Psoas muscle (tissue), 8 donors: ENCODE results near the gene TBATA. TPM values are rescaled to one million over a fixed set of nuclear protein-coding genes. Genes with fewer than 3 reads are reported as not detected.
A peak's percentile ranks its signal among the peaks of the same experiment; 100 is the strongest.

Experiments
- ATAC-seq, 4 donors: fragments of 200-7000 bp; cut with Tn5 transposase; one replicate each; pipeline ENCODE4 v1.9.1; 2020; ENCODE audit warnings: moderate library complexity in 3 of 4, mild to moderate bottlenecking in 2 of 4
- DNase-seq, 2 donors: peaks; one replicate each; pipeline ENCODE4 v3.0.0-alpha.2; 2020
- H3K27ac ChIP-seq: fragments of 200-600 bp; one replicate; pipeline ENCODE4 v1.8.0; 2022
- H3K27me3 ChIP-seq, 3 donors: fragments of 200-600 bp in 1 of 3; one replicate each; pipeline versions ENCODE4 v1.6.1 to v1.8.0; 2013 to 2022; ENCODE audit warnings: low read length in 2 of 3, mild to moderate bottlenecking in 2 of 3, moderate library complexity in 1 of 3; ENCODE audit not compliant: insufficient read depth in 3 of 3
- H3K36me3 ChIP-seq, 2 donors: fragments of 200-600 bp in 1 of 2; one replicate each; pipeline versions ENCODE4 v1.6.1 to v1.8.0; 2013 to 2022; ENCODE audit warnings: low read depth in 1 of 2, mild to moderate bottlenecking in 1 of 2, moderate library complexity in 1 of 2; ENCODE audit not compliant: insufficient read depth in 1 of 2
- H3K4me1 ChIP-seq: fragments of 200-600 bp; one replicate; pipeline ENCODE4 v1.8.0; 2022
- H3K4me3 ChIP-seq: fragments of 200-600 bp; one replicate; pipeline ENCODE4 v1.8.0; 2022; ENCODE audit warnings: mild to moderate bottlenecking
- H3K9me3 ChIP-seq: fragments of 200-600 bp; one replicate; pipeline ENCODE4 v1.8.0; 2022
- WGBS, 3 donors: extraction: QIAGEN DNeasy Blood & Tissue Kit; methylation state at CpG; one replicate each; pipeline versions ENCODE4 v1.1.6 to v1.1.7; 2013; 5-methylcytosine and 5-hydroxymethylcytosine counted together
- intact Hi-C, 2 donors: fragments of 100-400 bp; cut with DNase I; formaldehyde crosslinking; loops; one replicate each; pipeline versions ENCODE4 v1.11.0 to v1.14.2; 2022
- polyA plus RNA-seq, 3 donors: library from polyadenylated mRNA; stranded (reverse); fragments of 200-250 nt; gene quantifications; one replicate each; pipeline ENCODE4 v1.2.3, GENCODE V29; 2013
- total RNA-seq, 4 donors: library from RNA; stranded (reverse); fragmentation: NEBNext Ultra II Directional in 2 of 4; extraction: Animal tissue kit (Norgen Biotek cat#: 25700) in 2 of 4; gene quantifications; one replicate each; pipeline versions ENCODE4 v1.2.1 to v1.2.4, GENCODE V29; 2021 to 2023
- TF ChIP-seq, protein P1 (sequence below): fragments of 200-600 bp; IDR thresholded peaks from one replicate; pipeline ENCODE4 v1.8.0; 2022; ENCODE audit warnings: antibody characterized with exemption
- donor health status: healthy with polysubstance abuse.
- donor health status: DM: no; HTN: no; CAD: no; lungs with moderate emphysema.
- donor health status: Bipolar disorder and iron deficiency.
- donor health status: healthy.
- donor health status: DM: yes; HTN: yes; CAD: no.
- donor health status: DM: no; HTN: no; CAD: no.
- donor health status: DM: no; HTN: no; CAD: no.
- donor health status: DM: yes; HTN: yes; CAD: no.

TBATA gene
- total and polyA plus RNA-seq, 7 donors = not detected

GRCh38 chr10:70832852-70833528 is 47.8 kb upstream of the TBATA start:
- intact Hi-C loops = no loop called here
- no peaks in the 10 kb centered on the region for H3K27me3 ChIP-seq
- no peak overlapping the region for H3K4me3 ChIP-seq
- peaks cover 47% of the 10 kb centered on the region for H3K4me1 ChIP-seq
- ATAC-seq (no peak), DNase-seq (no peak)
- no peaks in the 10 kb centered on the region for H3K36me3 ChIP-seq
- H3K27ac ChIP-seq = no peak overlapping the region
- WGBS, 3 donors = 64 to 76% (median 68%) methylated on average over 3 of the region's 3 CpGs
- no peaks in the 10 kb centered on the region for H3K9me3 ChIP-seq
- TF ChIP-seq, protein P1, sequence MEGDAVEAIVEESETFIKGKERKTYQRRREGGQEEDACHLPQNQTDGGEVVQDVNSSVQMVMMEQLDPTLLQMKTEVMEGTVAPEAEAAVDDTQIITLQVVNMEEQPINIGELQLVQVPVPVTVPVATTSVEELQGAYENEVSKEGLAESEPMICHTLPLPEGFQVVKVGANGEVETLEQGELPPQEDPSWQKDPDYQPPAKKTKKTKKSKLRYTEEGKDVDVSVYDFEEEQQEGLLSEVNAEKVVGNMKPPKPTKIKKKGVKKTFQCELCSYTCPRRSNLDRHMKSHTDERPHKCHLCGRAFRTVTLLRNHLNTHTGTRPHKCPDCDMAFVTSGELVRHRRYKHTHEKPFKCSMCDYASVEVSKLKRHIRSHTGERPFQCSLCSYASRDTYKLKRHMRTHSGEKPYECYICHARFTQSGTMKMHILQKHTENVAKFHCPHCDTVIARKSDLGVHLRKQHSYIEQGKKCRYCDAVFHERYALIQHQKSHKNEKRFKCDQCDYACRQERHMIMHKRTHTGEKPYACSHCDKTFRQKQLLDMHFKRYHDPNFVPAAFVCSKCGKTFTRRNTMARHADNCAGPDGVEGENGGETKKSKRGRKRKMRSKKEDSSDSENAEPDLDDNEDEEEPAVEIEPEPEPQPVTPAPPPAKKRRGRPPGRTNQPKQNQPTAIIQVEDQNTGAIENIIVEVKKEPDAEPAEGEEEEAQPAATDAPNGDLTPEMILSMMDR = no peak

DNA sequence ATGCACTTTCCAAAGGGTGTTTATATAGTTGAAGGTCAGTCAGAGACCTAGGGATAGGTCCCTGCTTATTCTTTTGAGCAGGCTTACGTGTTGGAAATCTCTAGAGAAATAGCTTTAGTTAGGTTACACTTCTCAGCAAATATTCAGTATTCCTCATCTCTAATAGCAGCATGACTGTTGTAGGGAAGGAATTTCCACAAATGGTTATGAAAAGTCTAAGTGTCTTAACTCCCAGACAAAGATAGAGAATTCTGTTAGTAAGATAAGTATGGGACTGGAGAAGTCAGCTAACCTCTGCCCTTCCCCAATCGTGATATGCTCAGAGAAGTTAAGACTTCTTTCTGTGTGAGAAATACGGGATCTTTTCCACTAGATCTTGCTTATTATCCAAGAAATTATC is 47.0 kb upstream of the TBATA start:
- peaks cover 47% of the 10 kb centered on the region for H3K4me1 ChIP-seq
- ATAC-seq = no peak

GRCh38 chr10:70830164-70830563 is 45.0 kb upstream of the TBATA start:
- H3K4me1 ChIP-seq = peaks cover 40% of the 10 kb centered on the region
- ATAC-seq (no peak), DNase-seq (no peak)
- H3K9me3 ChIP-seq = no peaks in the 10 kb centered on the region
- H3K27ac ChIP-seq = peak overlapping the region; percentile 73
- TF ChIP-seq, protein P1 = no peak
- peak overlapping the region; percentile 1 for H3K4me3 ChIP-seq
- intact Hi-C loops = no loop called here
- H3K36me3 ChIP-seq = peaks cover 0 to 9% of the 10 kb centered on the region in 2 donors
- H3K27me3 ChIP-seq = no peaks in the 10 kb centered on the region
- 32 to 47% (median 43%) methylated on average over 3 of the region's 3 CpGs for WGBS, 3 donors

More for the DNA sequence above, 47.0 kb upstream of the TBATA start:
- no peaks in the 10 kb centered on the region for H3K36me3 ChIP-seq
- H3K9me3 ChIP-seq = no peaks in the 10 kb centered on the region
- H3K27ac ChIP-seq = no peak overlapping the region
- TF ChIP-seq, protein P1 = no peak
- WGBS, 3 donors = 81 to 90% (median 81%) methylated on average over 3 of the region's 3 CpGs
- no peaks in the 10 kb centered on the region for H3K27me3 ChIP-seq
- DNase-seq = no peak
- intact Hi-C loops = no loop called here
- no peak overlapping the region for H3K4me3 ChIP-seq

DNA sequence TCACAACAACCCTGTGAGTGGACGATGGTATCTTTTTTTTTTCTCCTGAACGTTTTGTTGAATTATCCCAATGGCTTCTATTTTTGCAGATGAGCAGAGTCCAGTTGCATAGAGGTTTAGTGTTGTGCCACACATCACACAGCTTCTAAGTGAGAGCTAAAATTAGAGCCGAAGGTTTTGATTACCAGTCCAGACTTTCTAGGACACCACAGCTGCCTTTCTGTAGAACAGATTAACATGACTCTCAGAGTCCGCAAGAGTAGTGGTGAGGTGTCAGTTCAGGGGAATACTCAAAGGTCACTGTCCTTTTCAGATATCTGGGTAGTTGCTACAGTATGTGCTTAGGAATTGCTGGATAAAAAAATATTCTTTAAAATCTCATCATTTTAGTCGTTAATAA is 44.4 kb upstream of the TBATA start:
- TF ChIP-seq, protein P1 = no peak
- Histone ChIP-seq H3K36me3 (peaks cover 0 to 13% of the 10 kb centered on the region in 2 donors), H3K27me3 (no peaks in the 10 kb centered on the region), H3K9me3 (no peaks in the 10 kb centered on the region), H3K4me3 (peak overlapping the region; percentile 1), H3K4me1 (peaks cover 40% of the 10 kb centered on the region), H3K27ac (peak overlapping the region; percentile 73)
- no peak for DNase-seq
- WGBS, 3 donors = 23 to 43% (median 29%) methylated on average over 5 of the region's 5 CpGs
- intact Hi-C loops = no loop called here
- ATAC-seq = peak; percentile 99 to 100 (median 100)

- Histone ChIP-seq H3K9me3 (no peaks in the 10 kb centered on the region), H3K36me3 (peaks cover 0 to 19% of the 10 kb centered on the region in 2 donors), H3K27me3 (no peaks in the 10 kb centered on the region), H3K4me1 (peaks cover 40% of the 10 kb centered on the region), H3K27ac (peak overlapping the region; percentile 73), H3K4me3 (no peak overlapping the region)
- TF ChIP-seq, protein P1 = no peak
- ATAC-seq (no peak), DNase-seq (no peak)
- WGBS, 3 donors = 73 to 83% (median 75%) methylated on average over 4 of the region's 4 CpGs
- intact Hi-C loops = no loop called here
Observed at GRCh38 chr10:70828923-70829322, 43.7 kb upstream of the TBATA start.
